ENCODE measurements around the gene PNLIPRP1. TPM values are rescaled to one million over a fixed set of nuclear protein-coding genes. Genes with fewer than 3 reads are reported as not detected.

PNLIPRP1 gene
- total RNA-seq, 8 experiments from 2014 or later: 0.41 to 2.0 (median 0.82) TPM; not detected in 4

- peaks cover 0 to 15% of the 10 kb centered on the region in 2 donors for H3K4me1 ChIP-seq (replicated peaks in 1 of 2)
- no peak overlapping the region for H3K27ac ChIP-seq
- no peak for ATAC-seq (replicated peaks in 6 of 8)
- in situ Hi-C loops (cut with MboI; ENCODE audit: low pct_unique_long_range_greater_than_20kb in 2 of 9, low sequenced_read_pairs in 9 of 9, unreplicated experiment in 9 of 9): no loop called here
- H3K4me3 ChIP-seq: no peak overlapping the region
- WGBS, 10 experiments: 10 to 100% (median 77%) methylated on average over 1 of the region's 1 CpG
These were observed 63.1 kb downstream of the PNLIPRP1 start for GRCh38 chr10:116653885-116654284.

- ATAC-seq (replicated peaks in 6 of 8): peak in 3 of 8 experiments; percentile 27 to 80 (median 30)
- WGBS, 10 experiments: 17 to 100% (median 33%) methylated on average over 1 to 3 of the region's 4 CpGs; no CpG with 5 or more reads in 5 of the 10 experiments
- in situ Hi-C loops (cut with MboI; ENCODE audit: low pct_unique_long_range_greater_than_20kb in 2 of 9, low sequenced_read_pairs in 9 of 9, unreplicated experiment in 9 of 9): no loop called here
- Histone ChIP-seq H3K4me1 (replicated peaks in 1 of 2) (peaks cover 0 to 15% of the 10 kb centered on the region in 2 donors), H3K27ac (no peak overlapping the region), H3K4me3 (no peak overlapping the region)
These were observed 64.1 kb downstream of the PNLIPRP1 start for GRCh38 chr10:116654816-116655215.

- ATAC-seq (replicated peaks in 6 of 8): no peak
- Histone ChIP-seq H3K4me3 (no peak overlapping the region), H3K4me1 (replicated peaks in 1 of 2) (peaks cover 0 to 17% of the 10 kb centered on the region in 2 donors), H3K27ac (no peak overlapping the region)
- in situ Hi-C loops (cut with MboI; ENCODE audit: low pct_unique_long_range_greater_than_20kb in 2 of 9, low sequenced_read_pairs in 9 of 9, unreplicated experiment in 9 of 9): no loop called here
- 15 to 100% (median 87%) methylated on average over 1 to 2 of the region's 2 CpGs; no CpG with 5 or more reads in 5 of the 10 experiments for WGBS, 10 experiments
These were observed 64.8 kb downstream of the PNLIPRP1 start for GRCh38 chr10:116655568-116655967.

- H3K27ac ChIP-seq: no peak overlapping the region
- WGBS, 10 experiments: 34 to 88% (median 54%) methylated on average over 2 to 4 of the region's 4 CpGs; no CpG with 5 or more reads in 1 of the 10 experiments
- in situ Hi-C loops (cut with MboI; ENCODE audit: low pct_unique_long_range_greater_than_20kb in 2 of 9, low sequenced_read_pairs in 9 of 9, unreplicated experiment in 9 of 9): no loop called here
- H3K4me1 ChIP-seq (replicated peaks in 1 of 2): peaks cover 0 to 21% of the 10 kb centered on the region in 2 donors
- H3K4me3 ChIP-seq: no peak overlapping the region
- ATAC-seq (replicated peaks in 6 of 8): peak in 5 of 8 experiments; percentile 27 to 85 (median 38)
These were observed 65.3 kb downstream of the PNLIPRP1 start for GRCh38 chr10:116656044-116656443.

- no peak overlapping the region for H3K27ac ChIP-seq
- in situ Hi-C loops (cut with MboI; ENCODE audit: low pct_unique_long_range_greater_than_20kb in 2 of 9, low sequenced_read_pairs in 9 of 9, unreplicated experiment in 9 of 9): no loop called here
- H3K4me1 ChIP-seq (replicated peaks in 1 of 2): peaks cover 0 to 22% of the 10 kb centered on the region in 2 donors
- peak in 3 of 8 experiments; percentile 66 to 73 (median 67) for ATAC-seq (replicated peaks in 6 of 8)
- no peak overlapping the region for H3K4me3 ChIP-seq
- 0 to 100% (median 84%) methylated on average over 1 to 4 of the region's 5 CpGs; no CpG with 5 or more reads in 4 of the 10 experiments for WGBS, 10 experiments
These were observed 67.2 kb downstream of the PNLIPRP1 start for GRCh38 chr10:116657863-116658551.

Other genes with a start within 250 kb of the PNLIPRP1 start
- gene PNLIPRP3, start 163.1 kb upstream of the PNLIPRP1 start, total RNA-seq: under 1 TPM in 2 of 8 experiments, not detected in 6; 0.31 to 0.57 TPM
- under 1 TPM in 1 of 8 experiments, not detected in 7; 0.64 TPM for gene PNLIP, start 45.0 kb upstream of the PNLIPRP1 start, total RNA-seq
- not detected for gene PNLIPRP2, start 30.0 kb downstream of the PNLIPRP1 start, total RNA-seq
- gene HSPA12A, start 151.6 kb downstream of the PNLIPRP1 start, total RNA-seq: 10 to 100 TPM; 25.6 to 71.2 (median 33.0) TPM